ENCODE data around the gene SCARF2. TPM values are rescaled to one million over a fixed set of nuclear protein-coding genes. Genes with fewer than 3 reads are reported as not detected.
"Not testable (repeated sequence)": the region's sequence is repeated elsewhere in the genome, so short reads cannot be mapped to it uniquely, and the experiment has no call there.

The SCARF2 gene
- total RNA-seq, 2 experiments from 2014 or later = 0.39 to 0.46 TPM

GRCh38 chr22:20459862-20460261 lies 22.2 kb upstream of the SCARF2 start:
- no peaks in the 10 kb centered on the region for H3K27me3 Mint-ChIP-seq
- H3K27ac Mint-ChIP-seq = no peak overlapping the region
- H3K36me3 Mint-ChIP-seq (ENCODE audit: low read depth) = peaks cover 23% of the 10 kb centered on the region
- peaks cover 47% of the 10 kb centered on the region for H3K4me1 Mint-ChIP-seq
- no peak for ATAC-seq
- no peak overlapping the region for H3K4me3 Mint-ChIP-seq
- ChIA-PET POLR2A (interaction anchor here (0.6 kb wide), 1 partner anchor 46 kb away, joined by 9 read pairs; no protein-coding TSS in a partner anchor), CTCF (interaction anchor here (1.4 to 1.5 kb wide), 2 partner anchors 41 to 104 kb away, joined by 3 to 5 read pairs; no protein-coding TSS in a partner anchor)
- DNase-seq = no peak
- intact Hi-C loops (cut with DNase I, micrococcal nuclease) = loop anchor here (5.0 to 10.0 kb wide), 2 partner anchors 32 to 475 kb away; no protein-coding TSS in a partner anchor
- no peaks in the 10 kb centered on the region for H3K9me3 Mint-ChIP-seq (ENCODE audit: low read depth)

GRCh38 chr22:20459152-20459542 lies 21.5 kb upstream of the SCARF2 start:
- CTCF ChIA-PET = no interaction called here

GRCh38 chr22:20458530-20459151 lies 21.0 kb upstream of the SCARF2 start:
- ATAC-seq (no peak), DNase-seq (no peak)
- Mint-ChIP-seq H3K27ac (no peak overlapping the region), H3K36me3 (ENCODE audit: low read depth) (peaks cover 15% of the 10 kb centered on the region), H3K4me3 (no peak overlapping the region), H3K4me1 (peaks cover 35% of the 10 kb centered on the region), H3K27me3 (no peaks in the 10 kb centered on the region), H3K9me3 (ENCODE audit: low read depth) (no peaks in the 10 kb centered on the region)
- POLR2A ChIA-PET = no interaction called here
- CTCF ChIA-PET = no interaction called here
- intact Hi-C loops (cut with DNase I, micrococcal nuclease) = loop anchor here (5.0 to 10.0 kb wide), 2 partner anchors 34 to 474 kb away; no protein-coding TSS in a partner anchor

More at GRCh38 chr22:20459152-20459542, 21.5 kb upstream of the SCARF2 start:
- POLR2A ChIA-PET = interaction anchor here (0.6 kb wide), 1 partner anchor 46 kb away, joined by 9 read pairs; no protein-coding TSS in a partner anchor
- Mint-ChIP-seq H3K4me3 (no peak overlapping the region), H3K36me3 (ENCODE audit: low read depth) (peaks cover 20% of the 10 kb centered on the region), H3K27ac (no peak overlapping the region), H3K9me3 (ENCODE audit: low read depth) (no peaks in the 10 kb centered on the region), H3K27me3 (no peaks in the 10 kb centered on the region), H3K4me1 (peaks cover 40% of the 10 kb centered on the region)
- ATAC-seq = no peak
- intact Hi-C loops (cut with DNase I, micrococcal nuclease) = loop anchor here (5.0 to 10.0 kb wide), 2 partner anchors 33 to 474 kb away; no protein-coding TSS in a partner anchor
- DNase-seq = no peak

DNA sequence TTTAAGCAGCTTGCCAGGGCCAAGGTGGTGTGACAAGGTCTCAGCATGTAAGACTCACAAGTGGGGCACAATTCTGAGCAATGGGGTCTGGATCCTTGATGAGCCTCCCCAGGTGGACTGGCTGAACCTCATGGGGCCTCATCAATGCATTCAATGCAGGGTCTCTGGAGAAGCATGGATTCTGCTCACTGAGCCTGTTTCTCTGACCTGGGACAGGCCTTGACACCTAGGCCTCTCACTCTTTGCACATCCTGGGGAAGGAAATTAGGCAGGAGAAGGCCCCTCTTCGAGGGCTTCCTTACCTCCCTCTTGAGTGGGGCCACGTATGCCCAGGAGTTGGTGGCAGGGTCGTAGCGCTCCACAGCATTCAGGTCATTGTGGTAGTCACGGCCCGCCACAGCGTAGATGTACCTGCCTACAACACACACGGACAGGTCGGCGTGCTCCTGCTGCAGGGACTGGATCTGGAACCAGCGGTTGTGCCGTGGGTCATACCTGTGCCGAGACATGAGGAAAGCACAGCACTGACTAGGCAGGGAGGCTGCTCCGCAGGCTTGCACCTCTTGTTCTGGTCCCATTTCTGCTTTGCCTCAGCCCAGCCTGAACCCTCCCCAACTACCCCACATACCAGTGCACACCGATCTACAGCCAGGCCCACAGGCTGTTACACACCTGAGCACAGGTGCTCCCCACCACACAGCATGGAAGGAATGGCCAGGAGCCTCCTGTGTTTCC lies 20.0 kb upstream of the SCARF2 start:
- Mint-ChIP-seq H3K36me3 (ENCODE audit: low read depth) (peaks cover 13% of the 10 kb centered on the region), H3K9me3 (ENCODE audit: low read depth) (no peaks in the 10 kb centered on the region), H3K27me3 (no peaks in the 10 kb centered on the region), H3K4me1 (peaks cover 25% of the 10 kb centered on the region), H3K27ac (no peak overlapping the region), H3K4me3 (no peak overlapping the region)
- ATAC-seq (no peak), DNase-seq (no peak)
- intact Hi-C loops (cut with DNase I, micrococcal nuclease) = loop anchor here (5.0 to 10.0 kb wide), 2 partner anchors 35 to 473 kb away; no protein-coding TSS in a partner anchor
- CTCF ChIA-PET = interaction anchor here (0.9 to 2.9 kb wide), 4 partner anchors 15 to 166 kb away, joined by 3 to 44 read pairs (median 4); no protein-coding TSS in a partner anchor
- POLR2A ChIA-PET = no interaction called here

GRCh38 chr22:20456722-20457076 lies 19.1 kb upstream of the SCARF2 start:
- peaks cover 13% of the 10 kb centered on the region for H3K36me3 Mint-ChIP-seq (ENCODE audit: low read depth)
- H3K9me3 Mint-ChIP-seq (ENCODE audit: low read depth) = no peaks in the 10 kb centered on the region
- no peak overlapping the region for H3K4me3 Mint-ChIP-seq
- peaks cover 20% of the 10 kb centered on the region for H3K4me1 Mint-ChIP-seq
- no peak for DNase-seq
- H3K27me3 Mint-ChIP-seq = no peaks in the 10 kb centered on the region
- intact Hi-C loops (cut with DNase I, micrococcal nuclease) = loop anchor here (1.0 to 10.0 kb wide), 6 partner anchors 25 to 472 kb away; no protein-coding TSS in a partner anchor
- H3K27ac Mint-ChIP-seq = peak overlapping the region; percentile 59
- ChIA-PET CTCF (interaction anchor here (0.5 to 2.9 kb wide), 25 partner anchors 8 to 321 kb away, joined by 3 to 44 read pairs (median 4); partner anchors contain the start of gene DGCR6L), POLR2A (no interaction called here)
- ATAC-seq = no peak

GRCh38 chr22:20456064-20456721 lies 18.6 kb upstream of the SCARF2 start:
- Mint-ChIP-seq H3K36me3 (ENCODE audit: low read depth) (peaks cover 13% of the 10 kb centered on the region), H3K9me3 (ENCODE audit: low read depth) (no peaks in the 10 kb centered on the region), H3K27ac (peak overlapping the region; percentile 59), H3K4me1 (peaks cover 20% of the 10 kb centered on the region), H3K27me3 (no peaks in the 10 kb centered on the region), H3K4me3 (no peak overlapping the region)
- ATAC-seq = peak; percentile 95
- ChIA-PET POLR2A (no interaction called here), CTCF (interaction anchor here (0.7 to 2.9 kb wide), 25 partner anchors 9 to 322 kb away, joined by 3 to 44 read pairs (median 4); partner anchors contain the start of gene DGCR6L)
- DNase-seq = peak; percentile 88
- intact Hi-C loops (cut with DNase I, micrococcal nuclease) = loop anchor here (1.0 to 10.0 kb wide), 6 partner anchors 25 to 471 kb away; no protein-coding TSS in a partner anchor

- no peaks in the 10 kb centered on the region for H3K9me3 Mint-ChIP-seq (ENCODE audit: low read depth)
- no peaks in the 10 kb centered on the region for H3K27me3 Mint-ChIP-seq
- ATAC-seq (peak; percentile 14), DNase-seq (no peak)
- H3K36me3 Mint-ChIP-seq (ENCODE audit: low read depth) = peaks cover 9% of the 10 kb centered on the region
- no peak overlapping the region for H3K4me3 Mint-ChIP-seq
- no peak overlapping the region for H3K27ac Mint-ChIP-seq
- ChIA-PET CTCF (interaction anchor here (0.7 to 2.9 kb wide), 14 partner anchors 22 to 252 kb away, joined by 3 to 44 read pairs (median 4); no protein-coding TSS in a partner anchor), POLR2A (no interaction called here)
- peaks cover 16% of the 10 kb centered on the region for H3K4me1 Mint-ChIP-seq
- intact Hi-C loops (cut with DNase I, micrococcal nuclease) = loop anchor here (1.0 to 10.0 kb wide), 6 partner anchors 24 to 471 kb away; no protein-coding TSS in a partner anchor
Observed at GRCh38 chr22:20455709-20456063, 18.1 kb upstream of the SCARF2 start.

- Mint-ChIP-seq H3K9me3 (ENCODE audit: low read depth) (no peaks in the 10 kb centered on the region), H3K27ac (no peak overlapping the region)
- POLR2A ChIA-PET = no interaction called here
Observed at GRCh38 chr22:20453222-20453621, 15.6 kb upstream of the SCARF2 start.

GRCh38 chr22:20451920-20452319 lies 14.3 kb upstream of the SCARF2 start:
- Mint-ChIP-seq H3K9me3 (ENCODE audit: low read depth) (no peaks in the 10 kb centered on the region), H3K27ac (no peak overlapping the region), H3K4me3 (no peak overlapping the region), H3K27me3 (no peaks in the 10 kb centered on the region), H3K4me1 (peaks cover 16% of the 10 kb centered on the region), H3K36me3 (ENCODE audit: low read depth) (peaks cover 4% of the 10 kb centered on the region)
- ChIA-PET POLR2A (no interaction called here), CTCF (no interaction called here)
- intact Hi-C loops (cut with DNase I, micrococcal nuclease) = loop anchor here in 1 of 2 experiments (10.0 kb wide), 1 partner anchor 467 kb away; no protein-coding TSS in a partner anchor
- DNase-seq (no peak), ATAC-seq (no peak)

More at GRCh38 chr22:20453222-20453621, 15.6 kb upstream of the SCARF2 start:
- ATAC-seq (no peak), DNase-seq (no peak)
- CTCF ChIA-PET = interaction anchor here (1.3 to 1.9 kb wide), 2 partner anchors 11 to 35 kb away, joined by 4 to 10 read pairs; no protein-coding TSS in a partner anchor
- peaks cover 16% of the 10 kb centered on the region for H3K4me1 Mint-ChIP-seq
- peaks cover 4% of the 10 kb centered on the region for H3K36me3 Mint-ChIP-seq (ENCODE audit: low read depth)
- intact Hi-C loops (cut with DNase I, micrococcal nuclease) = loop anchor here in 1 of 2 experiments (10.0 kb wide), 1 partner anchor 468 kb away; no protein-coding TSS in a partner anchor
- no peak overlapping the region for H3K4me3 Mint-ChIP-seq
- H3K27me3 Mint-ChIP-seq = no peaks in the 10 kb centered on the region

DNA sequence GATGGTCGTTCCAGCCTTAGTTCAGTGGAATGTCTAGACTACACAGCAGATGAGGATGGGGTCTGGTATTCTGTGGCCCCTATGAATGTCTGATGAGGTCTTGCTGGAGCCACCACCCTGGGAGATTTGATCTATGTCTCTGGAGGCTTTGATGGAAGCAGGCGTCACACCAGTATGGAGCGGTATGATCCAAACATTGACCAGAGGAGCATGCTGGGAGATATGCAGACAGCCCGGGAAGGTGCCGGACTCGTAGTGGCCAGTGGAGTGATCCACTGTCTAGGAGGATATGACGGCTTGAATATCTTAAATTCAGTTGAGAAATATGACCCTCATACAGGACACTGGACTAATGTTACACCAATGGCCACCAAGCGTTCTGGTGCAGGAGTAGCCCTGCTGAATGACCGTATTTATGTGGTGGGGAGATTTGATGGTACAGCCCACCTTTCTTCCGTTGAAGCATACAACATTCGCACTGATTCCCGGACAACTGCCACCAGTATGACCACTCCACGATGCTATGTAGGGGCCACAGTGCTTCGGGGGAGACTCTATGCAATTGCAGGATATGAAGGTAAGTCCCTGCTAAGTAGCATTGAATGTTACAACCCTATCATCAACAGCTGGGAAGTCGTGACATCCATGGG lies 13.6 kb upstream of the SCARF2 start:
- H3K27me3 Mint-ChIP-seq; ATAC-seq; H3K9me3 Mint-ChIP-seq (ENCODE audit: low read depth); DNase-seq; POLR2A ChIA-PET; H3K36me3 Mint-ChIP-seq (ENCODE audit: low read depth); H3K4me3 Mint-ChIP-seq; H3K27ac Mint-ChIP-seq; CTCF ChIA-PET: not testable (repeated sequence)
- intact Hi-C loops (cut with DNase I, micrococcal nuclease) = loop anchor here in 1 of 2 experiments (10.0 kb wide), 1 partner anchor 466 kb away; no protein-coding TSS in a partner anchor
- peaks cover 12% of the 10 kb centered on the region for H3K4me1 Mint-ChIP-seq
